Activated T-cell treated with anti-CD3 and anti-CD28 coated beads for 4 hours (primary cell): Measurements from ENCODE around the gene CEBPB.

ENCODE experiments used
- DNase-seq: peaks from one replicate; pipeline ENCODE4 v3.0.0-alpha.2; 2020

The CEBPB gene

DNA sequence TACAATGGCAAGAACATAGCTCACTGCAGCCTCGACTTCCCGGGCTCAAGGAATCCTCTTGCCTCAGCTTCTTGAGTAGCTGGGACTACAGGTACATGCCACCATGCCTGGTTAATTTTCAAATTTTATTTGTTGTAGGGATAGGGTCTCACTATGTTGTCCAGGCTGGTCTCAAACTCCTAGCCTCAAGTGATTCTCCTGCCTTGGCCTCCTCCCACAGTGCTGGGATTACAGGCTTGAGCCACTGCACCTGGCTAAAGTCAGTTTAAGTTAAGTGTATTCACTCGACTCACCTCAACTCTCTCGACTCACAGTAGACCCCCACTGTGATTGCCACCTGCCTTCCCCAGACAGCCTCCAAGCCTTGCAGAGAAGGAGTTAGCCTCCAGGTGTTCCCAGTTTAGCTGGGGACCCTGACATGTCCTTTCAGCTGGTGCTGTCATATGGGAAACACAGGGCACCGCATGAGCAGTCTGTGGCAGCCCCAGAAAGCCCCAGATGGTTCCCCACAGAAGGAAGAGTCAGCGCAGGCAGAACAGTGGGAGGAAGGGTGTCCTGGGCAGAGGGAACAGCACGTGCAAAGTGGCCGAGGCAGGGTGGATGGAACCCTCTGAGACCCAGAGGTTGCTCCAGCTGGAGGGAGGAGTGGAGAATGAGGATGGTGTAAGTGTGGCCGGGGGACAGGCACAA lies 40.4 kb downstream of the CEBPB start:
- DNase-seq = no peak

DNA sequence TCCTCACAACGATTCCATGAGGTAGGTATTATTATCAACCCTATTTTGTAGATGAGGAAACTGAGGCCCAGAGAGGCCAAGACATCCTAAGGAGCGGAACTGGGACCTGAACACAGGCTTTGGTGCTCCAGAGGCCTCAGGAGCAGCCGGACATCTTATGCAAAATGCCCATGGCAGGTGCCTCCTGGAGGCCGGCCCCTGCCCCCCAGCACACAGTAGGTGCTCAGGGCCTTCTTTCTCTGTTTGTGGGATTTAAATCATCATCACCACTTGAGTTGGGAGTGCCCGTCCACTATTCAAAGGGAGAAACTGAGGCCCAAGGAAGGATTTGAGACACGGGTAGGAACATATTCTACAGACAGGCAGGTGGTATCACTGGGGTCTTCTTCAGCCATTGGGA lies 41.2 kb downstream of the CEBPB start:
- no peak for DNase-seq

DNA sequence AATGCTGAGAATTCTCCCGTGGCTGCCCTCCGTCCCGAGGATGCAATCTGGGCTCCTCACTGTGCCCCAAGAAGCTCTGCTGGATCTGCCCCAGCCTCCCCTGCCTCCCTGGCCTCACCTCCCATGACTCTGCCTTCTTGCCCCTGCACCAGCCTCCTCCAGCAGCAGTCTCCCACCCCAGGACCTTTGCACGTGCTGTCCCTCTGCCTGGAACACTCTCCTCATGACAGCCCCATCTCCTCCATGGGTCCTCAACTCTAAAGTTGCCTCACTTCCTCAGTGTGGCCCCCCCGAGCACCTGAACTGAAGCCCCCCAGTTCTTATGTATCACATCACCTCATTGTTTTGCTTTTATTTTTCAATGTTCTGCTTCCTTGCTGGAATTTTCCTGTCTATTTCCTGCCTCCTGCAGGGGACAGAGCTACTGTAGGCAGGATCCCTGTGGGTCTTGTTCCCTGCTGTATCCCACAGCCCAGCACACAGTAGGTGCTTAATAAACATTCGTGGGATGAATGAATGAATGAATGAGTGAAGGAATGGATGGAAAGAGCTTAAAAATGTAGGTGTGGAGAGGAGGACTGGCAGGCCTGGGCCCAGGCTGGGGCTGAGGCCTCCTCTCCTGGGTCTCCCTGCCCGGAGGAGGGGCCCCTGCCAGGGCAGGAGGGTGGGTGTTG lies 42.2 kb downstream of the CEBPB start:
- no peak for DNase-seq

DNA sequence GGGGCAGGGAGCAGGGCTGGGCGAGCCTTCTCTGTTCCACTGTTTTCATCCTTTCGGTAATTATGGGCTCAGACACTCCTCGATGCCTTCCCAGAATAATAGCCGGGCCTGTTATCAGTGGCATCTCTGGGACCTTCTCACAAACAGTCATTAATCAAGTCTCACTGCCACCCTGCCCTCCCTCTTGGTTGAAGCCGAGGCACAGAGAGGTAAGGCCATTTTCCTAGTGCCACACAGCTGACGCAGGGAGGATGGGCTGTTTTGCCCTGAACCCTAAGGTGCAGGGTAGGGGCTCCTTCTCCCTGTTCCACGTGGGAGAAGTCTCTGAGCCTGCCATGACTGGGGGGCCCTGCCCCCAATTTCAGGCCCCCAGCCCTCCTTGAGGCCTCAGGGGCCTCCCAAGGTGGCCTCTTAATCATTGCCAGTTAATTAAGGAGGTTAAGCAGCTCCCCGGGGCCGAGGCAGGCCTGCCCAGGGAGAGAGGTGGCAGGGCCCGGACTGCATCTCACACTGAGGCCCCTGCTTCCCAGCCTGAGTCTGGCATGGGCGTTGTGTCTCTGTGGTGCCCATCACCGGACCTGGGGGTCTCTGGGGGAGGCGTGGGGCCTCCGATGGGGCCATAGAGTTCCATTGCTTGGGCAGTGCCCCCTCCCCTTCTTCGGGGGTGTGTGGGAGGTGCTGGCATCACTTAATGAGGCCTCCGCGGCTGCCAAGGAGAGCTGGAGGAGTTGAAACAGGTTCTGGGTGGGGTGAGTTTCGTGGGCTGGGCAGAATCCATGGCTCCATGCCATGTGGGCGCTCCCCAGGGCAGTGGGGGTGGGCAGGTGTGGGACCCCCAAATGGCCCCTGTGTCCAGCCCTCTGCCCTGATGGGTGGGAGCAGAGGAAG lies 42.9 kb downstream of the CEBPB start:
- DNase-seq = no peak

DNA sequence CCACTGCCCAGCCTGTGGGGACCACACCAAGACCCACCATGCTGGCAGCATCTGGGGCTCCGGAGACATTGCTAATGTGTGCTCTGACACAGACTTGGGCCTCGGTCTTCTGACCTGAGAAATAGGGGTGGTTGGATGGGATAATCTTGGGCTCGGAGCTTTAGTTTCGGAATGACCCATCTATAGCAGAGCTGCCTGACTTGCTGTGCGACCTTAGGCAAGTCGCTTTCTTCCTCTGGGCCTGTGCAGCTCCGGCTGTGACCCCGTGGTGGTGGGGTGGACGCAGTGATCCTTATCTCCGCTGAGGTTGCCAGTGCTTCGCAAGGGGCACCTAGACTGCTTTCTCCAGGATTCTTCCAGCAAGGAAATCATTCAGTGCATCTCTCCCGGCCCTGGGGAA lies 43.7 kb downstream of the CEBPB start:
- DNase-seq = no peak

DNA sequence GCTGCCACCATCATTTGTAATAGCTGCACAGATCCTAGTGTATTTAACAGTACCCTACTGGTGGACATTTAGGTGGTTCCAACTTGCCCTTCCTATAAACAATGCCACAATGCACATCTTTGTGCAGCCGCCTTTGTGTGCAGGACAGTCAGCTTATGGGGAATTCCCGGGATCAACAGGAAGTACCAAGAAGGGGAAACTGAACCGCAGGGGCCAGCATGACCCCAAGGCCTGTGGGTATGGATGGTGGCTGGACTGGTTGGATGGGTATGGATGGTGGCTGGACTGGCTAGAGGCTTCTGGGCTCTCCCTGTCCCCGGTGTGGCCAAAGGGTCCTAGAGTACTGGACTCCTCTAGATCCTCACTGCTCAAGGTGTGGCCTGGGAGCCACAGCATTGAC lies 46.7 kb downstream of the CEBPB start:
- no peak for DNase-seq

DNA sequence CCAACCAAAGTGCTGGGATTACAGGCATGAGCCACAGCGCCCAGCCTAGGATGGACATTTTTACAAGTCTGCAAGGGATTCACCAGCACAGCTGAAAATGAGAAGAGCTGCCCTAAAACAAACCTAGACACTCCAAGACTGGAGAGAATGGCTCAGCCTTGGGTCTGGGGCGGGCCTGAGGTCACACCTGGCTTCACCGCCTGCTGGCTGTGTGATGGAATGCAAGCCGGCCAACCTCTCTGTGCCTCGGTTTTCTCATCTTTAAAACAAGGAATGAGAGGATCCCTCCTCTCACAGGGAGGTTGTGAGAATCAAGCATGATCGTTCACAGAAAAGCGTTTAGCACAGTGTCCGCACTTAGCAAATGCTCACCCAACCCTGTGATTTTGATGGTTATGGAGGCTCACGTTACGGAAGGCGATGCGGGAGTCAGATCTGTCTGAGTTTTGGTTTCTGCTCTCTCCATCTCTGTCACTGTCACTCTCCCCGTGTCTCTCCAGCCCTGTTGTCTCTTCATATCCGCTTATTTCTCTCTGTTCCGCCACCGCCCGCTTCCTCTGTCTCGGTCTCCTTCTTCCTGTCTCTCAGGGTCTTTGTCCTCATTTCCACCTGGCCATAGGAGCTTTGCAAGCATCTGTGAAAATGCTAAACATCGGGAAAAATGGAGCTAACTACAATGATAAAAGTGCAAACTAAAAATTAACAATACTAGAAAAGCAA lies 47.6 kb downstream of the CEBPB start:
- DNase-seq = no peak

DNA sequence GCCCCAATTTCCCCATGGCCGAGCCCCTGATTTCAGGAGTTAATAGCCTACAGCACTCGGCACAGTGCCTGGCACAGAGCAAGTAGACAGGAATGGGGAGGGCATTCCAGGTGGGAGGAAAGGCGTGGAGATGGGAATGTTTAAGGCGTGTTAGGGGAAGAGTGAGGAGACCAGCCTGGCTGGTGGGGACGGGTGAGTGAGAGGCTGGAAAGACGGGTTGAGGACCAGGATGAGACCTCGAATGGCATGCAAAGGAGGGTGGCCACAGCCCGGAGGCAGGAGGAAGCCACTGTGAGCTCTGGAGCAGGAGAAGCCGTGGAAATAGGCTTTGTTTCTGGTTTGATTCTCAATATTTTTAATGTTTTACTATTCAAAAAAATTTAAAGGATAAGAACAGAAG lies 49.5 kb downstream of the CEBPB start:
- no peak for DNase-seq

DNA sequence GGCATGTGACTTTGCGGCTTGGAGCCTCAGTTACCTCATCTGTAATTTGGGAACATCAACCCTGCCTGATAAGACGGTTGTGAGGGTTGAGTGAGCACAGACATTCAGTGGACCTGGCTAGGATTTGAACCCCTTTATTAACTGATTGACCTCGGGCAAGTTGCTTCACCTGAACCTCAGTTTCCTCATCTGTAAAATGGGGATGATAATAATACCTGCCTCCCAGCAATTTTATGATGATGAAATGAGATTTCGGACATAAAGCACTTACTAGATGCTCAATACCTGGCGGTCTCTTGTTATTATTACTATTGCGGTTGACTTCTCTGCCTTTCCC lies 51.5 kb downstream of the CEBPB start:
- no peak for DNase-seq
